Hepatocyte (in vitro differentiated cells): Measurements from ENCODE around the gene AUTS2. TPM values are rescaled to one million over a fixed set of nuclear protein-coding genes. Genes with fewer than 3 reads are reported as not detected.

Source experiments
- DNase-seq: peaks from one replicate; pipeline ENCODE4 v3.0.0-alpha.2; 2016; ENCODE audit warnings: low spot score
- H2AFZ ChIP-seq: fragments of 200-600 bp; sonication (generic); 2 replicates; pipeline ENCODE4 v1.6.0; 2016; ENCODE audit warnings: antibody characterized with exemption, mild to moderate bottlenecking
- H3K27ac ChIP-seq: fragments of 200-600 bp; sonication (generic); 2 replicates; pipeline ENCODE4 v1.5.1; 2016; ENCODE audit warnings: mild to moderate bottlenecking
- H3K27me3 ChIP-seq: fragments of 200-600 bp; sonication (generic); 2 replicates; pipeline ENCODE4 v1.6.1; 2016
- H3K36me3 ChIP-seq: fragments of 200-600 bp; sonication (generic); replicated peaks from 2 replicates; pipeline ENCODE4 v1.5.1; 2016; ENCODE audit warnings: low read depth; ENCODE audit not compliant: insufficient read depth
- H3K4me1 ChIP-seq: fragments of 200-600 bp; sonication (generic); 2 replicates; pipeline ENCODE4 v1.5.1; 2016; ENCODE audit warnings: mild to moderate bottlenecking, moderate library complexity; ENCODE audit not compliant: insufficient read depth
- H3K4me2 ChIP-seq: fragments of 200-600 bp; sonication (generic); 2 replicates; pipeline ENCODE4 v1.6.0; 2016
- H3K4me3 ChIP-seq: fragments of 200-600 bp; sonication (generic); 2 replicates; pipeline ENCODE4 v1.5.1; 2016; ENCODE audit warnings: mild to moderate bottlenecking
- H3K79me2 ChIP-seq: fragments of 200-600 bp; sonication (generic); 2 replicates; pipeline ENCODE4 v1.6.0; 2017; ENCODE audit warnings: mild to moderate bottlenecking
- H3K9me2 ChIP-seq: fragments of 200-600 bp; sonication (generic); replicated peaks from 2 replicates; pipeline ENCODE4 v1.6.0; 2017; ENCODE audit warnings: mild to moderate bottlenecking; ENCODE audit not compliant: insufficient read depth
- H3K9me3 ChIP-seq: fragments of 200-600 bp; sonication (generic); 2 replicates; pipeline ENCODE4 v1.5.1; 2016; ENCODE audit warnings: low read depth, mild to moderate bottlenecking
- H4K20me1 ChIP-seq: fragments of 200-600 bp; sonication (generic); 2 replicates; pipeline ENCODE4 v1.6.0; 2016; ENCODE audit warnings: mild to moderate bottlenecking; ENCODE audit not compliant: insufficient read depth, poor library complexity, severe bottlenecking
- CTCF ChIP-seq: fragments of 200-600 bp; sonication (generic); IDR thresholded peaks from 2 replicates; pipeline ENCODE4 v1.5.1; 2016; ENCODE audit warnings: antibody characterized with exemption, mild to moderate bottlenecking; ENCODE audit not compliant: poor library complexity
- EZH2 ChIP-seq: fragments of 200-600 bp; sonication (generic); IDR thresholded peaks from 2 replicates; pipeline ENCODE4 v1.6.1; 2016; ENCODE audit warnings: antibody characterized with exemption, mild to moderate bottlenecking, borderline replicate concordance
- EZH2phosphoT487 ChIP-seq: fragments of 200-600 bp; sonication (generic); IDR thresholded peaks from one replicate; pipeline ENCODE4 v1.6.1; 2018; ENCODE audit warnings: antibody characterized with exemption, mild to moderate bottlenecking, low read depth, moderate library complexity; ENCODE audit not compliant: unreplicated experiment, severe bottlenecking
- WGBS: methylation state at CpG from one replicate; pipeline ENCODE4 v1.1.6; 2016; ENCODE audit warnings: low lambda C conversion rate; ENCODE audit errors: missing lambda C conversion rate; 5-methylcytosine and 5-hydroxymethylcytosine counted together
- polyA plus RNA-seq: library from polyadenylated mRNA; unstranded; fragments of >200 nt; fragmentation: Nextera tagmentation; extraction: Ambion mirVana; gene quantifications from 2 replicates; pipeline ENCODE4 v1.2.1, GENCODE V29; 2016
- total RNA-seq: library from RNA; depleted of rRNA; stranded (reverse); fragments of >200 nt; gene quantifications from 2 replicates; pipeline ENCODE4 v1.2.3, GENCODE V29; 2014

The AUTS2 gene
- total and polyA plus RNA-seq, 2 experiments from 2014 or later, result 34.4 to 40.9 TPM

GRCh38 chr7:70710011-70710480 is 1111.8 kb downstream of the AUTS2 start:
- 47% methylated on average over 4 of the region's 4 CpGs for whole genome bisulfite sequencing
- Histone ChIP-seq H3K27me3 (no peaks in the 10 kb centered on the region), H3K79me2 (peaks cover 88% of the 10 kb centered on the region), H3K27ac (no peak overlapping the region), H3K4me3 (no peak overlapping the region), H3K4me2 (peak overlapping the region; percentile 34), H2AFZ (no peak overlapping the region), H3K4me1 (peaks cover 25% of the 10 kb centered on the region), H3K9me3 (peaks cover 5% of the 10 kb centered on the region), H3K9me2 (no peaks in the 10 kb centered on the region), H3K36me3 (no peaks in the 10 kb centered on the region), H4K20me1 (peaks cover 87% of the 10 kb centered on the region)
- DNase-seq, result peak; percentile 48
- no peak for TF ChIP-seq EZH2

- Histone ChIP-seq H3K79me2 (peaks cover 88% of the 10 kb centered on the region), H3K9me3 (peaks cover 5% of the 10 kb centered on the region), H3K4me2 (peak overlapping the region; percentile 34), H3K4me1 (peaks cover 22% of the 10 kb centered on the region), H4K20me1 (peaks cover 87% of the 10 kb centered on the region), H3K27me3 (no peaks in the 10 kb centered on the region), H3K9me2 (no peaks in the 10 kb centered on the region), H3K4me3 (no peak overlapping the region), H3K27ac (peak overlapping the region; percentile 35), H3K36me3 (no peaks in the 10 kb centered on the region), H2AFZ (no peak overlapping the region)
- TF ChIP-seq CTCF, result no peak
- no peak for TF ChIP-seq EZH2
- no peak for TF ChIP-seq EZH2phosphoT487
- DNase-seq, result no peak
- WGBS, result 68% methylated on average over 3 of the region's 3 CpGs
These were observed 1112.4 kb downstream of the AUTS2 start for GRCh38 chr7:70710651-70711050.

GRCh38 chr7:70711452-70711851 is 1113.2 kb downstream of the AUTS2 start:
- Histone ChIP-seq H3K9me3 (peaks cover 5% of the 10 kb centered on the region), H3K4me1 (peaks cover 22% of the 10 kb centered on the region), H3K4me3 (no peak overlapping the region), H4K20me1 (peaks cover 85% of the 10 kb centered on the region), H3K4me2 (no peak overlapping the region), H3K27ac (no peak overlapping the region), H3K27me3 (no peaks in the 10 kb centered on the region), H3K79me2 (peaks cover 86% of the 10 kb centered on the region), H3K36me3 (no peaks in the 10 kb centered on the region), H2AFZ (no peak overlapping the region), H3K9me2 (no peaks in the 10 kb centered on the region)
- WGBS, result 78% methylated on average over 11 of the region's 11 CpGs
- no peak for DNase-seq
- TF ChIP-seq CTCF, result no peak
- no peak for TF ChIP-seq EZH2phosphoT487
- TF ChIP-seq EZH2, result no peak

GRCh38 chr7:70712942-70713341 is 1114.7 kb downstream of the AUTS2 start:
- Histone ChIP-seq H3K79me2 (peaks cover 86% of the 10 kb centered on the region), H3K4me1 (peaks cover 22% of the 10 kb centered on the region), H3K27me3 (no peaks in the 10 kb centered on the region), H3K36me3 (no peaks in the 10 kb centered on the region), H3K4me2 (no peak overlapping the region), H3K27ac (no peak overlapping the region), H2AFZ (no peak overlapping the region), H3K9me3 (peaks cover 5% of the 10 kb centered on the region), H3K4me3 (no peak overlapping the region), H3K9me2 (no peaks in the 10 kb centered on the region), H4K20me1 (peaks cover 82% of the 10 kb centered on the region)
- 87% methylated on average over 5 of the region's 5 CpGs for WGBS
- DNase-seq, result no peak
- TF ChIP-seq EZH2phosphoT487, result no peak
- TF ChIP-seq CTCF, result no peak
- no peak for TF ChIP-seq EZH2
